Suprapubic skin (tissue), 4 donors: Measurements from ENCODE around the gene ACP3.

Experiments used
- EP300 ChIP-seq: sonication (generic); formaldehyde crosslinking; IDR thresholded peaks from one replicate; pipeline ENCODE4 v1.6.1; 2017; ENCODE audit warnings: antibody characterized with exemption
- POLR2A ChIP-seq, 2 donors: fragments of 450-650 bp; IDR thresholded peaks; one replicate each; pipeline ENCODE4 v1.6.1; 2017; ENCODE audit warnings: antibody characterized with exemption in 2 of 2, mild to moderate bottlenecking in 2 of 2, moderate library complexity in 2 of 2
- POLR2AphosphoS5 ChIP-seq, 3 donors: sonication (generic); formaldehyde crosslinking; IDR thresholded peaks; one replicate each; pipeline ENCODE4 v1.6.1; 2017; ENCODE audit warnings: antibody characterized with exemption in 3 of 3
- TF ChIP-seq, protein P1 (sequence below), 2 donors: fragments of 200-600 bp in 1 of 2; fragments of 450-650 bp in 1 of 2; sonication (generic) in 1 of 2; IDR thresholded peaks; one replicate each; pipeline ENCODE4 v1.5.1; 2016 to 2019; ENCODE audit warnings: antibody characterized with exemption in 2 of 2, mild to moderate bottlenecking in 1 of 2, moderate library complexity in 1 of 2

DNA sequence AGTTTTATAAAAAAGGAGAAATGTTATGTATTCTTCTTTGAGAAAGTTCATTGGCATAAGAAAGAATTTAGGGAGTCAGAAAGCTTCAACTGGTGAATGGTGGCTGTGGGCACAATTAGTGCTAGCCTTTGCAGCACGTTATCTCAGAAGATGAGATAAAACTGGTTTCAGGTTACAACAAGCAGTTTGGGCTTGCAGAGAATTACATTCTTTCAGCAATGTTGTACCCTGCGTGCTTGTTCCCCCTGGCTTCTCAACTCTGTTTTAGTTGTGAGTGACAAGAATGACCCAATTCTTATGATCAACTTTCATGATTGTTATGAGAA, 31.6 kb upstream of the ACP3 start:
- TF ChIP-seq, protein P1, sequence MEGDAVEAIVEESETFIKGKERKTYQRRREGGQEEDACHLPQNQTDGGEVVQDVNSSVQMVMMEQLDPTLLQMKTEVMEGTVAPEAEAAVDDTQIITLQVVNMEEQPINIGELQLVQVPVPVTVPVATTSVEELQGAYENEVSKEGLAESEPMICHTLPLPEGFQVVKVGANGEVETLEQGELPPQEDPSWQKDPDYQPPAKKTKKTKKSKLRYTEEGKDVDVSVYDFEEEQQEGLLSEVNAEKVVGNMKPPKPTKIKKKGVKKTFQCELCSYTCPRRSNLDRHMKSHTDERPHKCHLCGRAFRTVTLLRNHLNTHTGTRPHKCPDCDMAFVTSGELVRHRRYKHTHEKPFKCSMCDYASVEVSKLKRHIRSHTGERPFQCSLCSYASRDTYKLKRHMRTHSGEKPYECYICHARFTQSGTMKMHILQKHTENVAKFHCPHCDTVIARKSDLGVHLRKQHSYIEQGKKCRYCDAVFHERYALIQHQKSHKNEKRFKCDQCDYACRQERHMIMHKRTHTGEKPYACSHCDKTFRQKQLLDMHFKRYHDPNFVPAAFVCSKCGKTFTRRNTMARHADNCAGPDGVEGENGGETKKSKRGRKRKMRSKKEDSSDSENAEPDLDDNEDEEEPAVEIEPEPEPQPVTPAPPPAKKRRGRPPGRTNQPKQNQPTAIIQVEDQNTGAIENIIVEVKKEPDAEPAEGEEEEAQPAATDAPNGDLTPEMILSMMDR (IDR thresholded peaks at IDR 0.05): no peak
- TF ChIP-seq POLR2AphosphoS5 (IDR thresholded peaks at IDR 0.05) (no peak), POLR2A (IDR thresholded peaks at IDR 0.05) (no peak), EP300 (no peak)
